Endothelial cell of umbilical vein (primary cell): Measurements from ENCODE around the gene TBC1D10A.

ENCODE experiments used
- POLR2A ChIP-seq: IDR thresholded peaks from 2 replicates; pipeline ENCODE4 v1.6.1; 2012; ENCODE audit warnings: low read depth, mild to moderate bottlenecking, control low read depth, low read length
- POLR2AphosphoS5 ChIP-seq: IDR thresholded peaks from 2 replicates; pipeline ENCODE4 v1.6.1; 2012; ENCODE audit warnings: low read depth, mild to moderate bottlenecking, control low read depth, low read length, moderate library complexity; ENCODE audit not compliant: insufficient read depth
- TF ChIP-seq, protein P1 (sequence below), 2 donors: IDR thresholded peaks; 1 replicate in 1 of 2; 2 replicates in 1 of 2; pipeline ENCODE4 v1.5.1; 2011; ENCODE audit warnings: low read length in 2 of 2, mild to moderate bottlenecking in 2 of 2, moderate library complexity in 2 of 2, control low read depth in 1 of 2, inconsistent platforms in 1 of 2, low read depth in 1 of 2; ENCODE audit not compliant: insufficient read depth in 1 of 2; ENCODE audit errors: extremely low read depth in 1 of 2

DNA sequence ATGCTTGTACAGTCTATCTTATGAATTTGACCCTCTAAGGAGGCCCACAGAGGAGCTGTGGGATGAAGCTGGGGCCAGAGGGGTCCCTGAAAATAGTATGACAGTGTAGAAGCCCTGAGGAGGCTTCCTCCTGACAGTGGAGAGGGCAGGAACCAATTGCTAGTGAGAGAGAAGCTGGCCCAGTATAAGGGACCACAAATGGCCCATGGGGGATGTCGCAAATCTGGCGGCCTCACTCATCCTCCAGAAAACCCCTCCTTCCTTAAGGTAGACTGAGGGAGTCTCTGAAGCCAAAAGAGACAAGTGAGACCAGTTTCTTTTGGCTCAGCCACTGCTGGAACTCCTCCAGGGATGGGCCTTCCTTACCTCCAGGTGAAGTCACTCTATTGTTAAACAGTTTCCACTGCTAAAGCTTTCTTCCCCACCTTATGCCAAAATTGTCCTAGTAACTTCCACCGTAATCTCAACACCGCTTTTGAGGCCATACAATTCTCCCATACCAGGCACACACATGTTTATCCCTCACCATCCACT lies 19.6 kb downstream of the TBC1D10A start:
- no peak for TF ChIP-seq POLR2A
- TF ChIP-seq POLR2AphosphoS5 = no peak
- TF ChIP-seq, protein P1, sequence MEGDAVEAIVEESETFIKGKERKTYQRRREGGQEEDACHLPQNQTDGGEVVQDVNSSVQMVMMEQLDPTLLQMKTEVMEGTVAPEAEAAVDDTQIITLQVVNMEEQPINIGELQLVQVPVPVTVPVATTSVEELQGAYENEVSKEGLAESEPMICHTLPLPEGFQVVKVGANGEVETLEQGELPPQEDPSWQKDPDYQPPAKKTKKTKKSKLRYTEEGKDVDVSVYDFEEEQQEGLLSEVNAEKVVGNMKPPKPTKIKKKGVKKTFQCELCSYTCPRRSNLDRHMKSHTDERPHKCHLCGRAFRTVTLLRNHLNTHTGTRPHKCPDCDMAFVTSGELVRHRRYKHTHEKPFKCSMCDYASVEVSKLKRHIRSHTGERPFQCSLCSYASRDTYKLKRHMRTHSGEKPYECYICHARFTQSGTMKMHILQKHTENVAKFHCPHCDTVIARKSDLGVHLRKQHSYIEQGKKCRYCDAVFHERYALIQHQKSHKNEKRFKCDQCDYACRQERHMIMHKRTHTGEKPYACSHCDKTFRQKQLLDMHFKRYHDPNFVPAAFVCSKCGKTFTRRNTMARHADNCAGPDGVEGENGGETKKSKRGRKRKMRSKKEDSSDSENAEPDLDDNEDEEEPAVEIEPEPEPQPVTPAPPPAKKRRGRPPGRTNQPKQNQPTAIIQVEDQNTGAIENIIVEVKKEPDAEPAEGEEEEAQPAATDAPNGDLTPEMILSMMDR (IDR thresholded peaks at IDR 0.05; ENCODE audit: extremely low read depth in 1 of 2, insufficient read depth in 1 of 2, low read depth in 1 of 2, low read length in 2 of 2) = no peak
